ENCODE results near the gene ELMO1.

ELMO1 gene

GRCh38 chr7:37181550-37181932, 267.1 kb downstream of the ELMO1 start:
- TF ChIP-seq ZFX (IDR thresholded peaks at IDR 0.05; ENCODE audit: borderline replicate concordance) = no peak
- TF ChIP-seq CTCF (IDR thresholded peaks at IDR 0.05) = no peak
- H3K27ac ChIP-seq = no peak overlapping the region

- TF ChIP-seq CTCF (IDR thresholded peaks at IDR 0.05) (no peak), ZFX (IDR thresholded peaks at IDR 0.05; ENCODE audit: borderline replicate concordance) (no peak)
These were observed 267.7 kb downstream of the ELMO1 start for GRCh38 chr7:37180828-37181549.

GRCh38 chr7:37176079-37176478, 272.6 kb downstream of the ELMO1 start:
- no peak overlapping the region for H3K27ac ChIP-seq

More at GRCh38 chr7:37180828-37181549, 267.7 kb downstream of the ELMO1 start:
- no peak overlapping the region for H3K27ac ChIP-seq

GRCh38 chr7:37174460-37174859, 274.2 kb downstream of the ELMO1 start:
- TF ChIP-seq CTCF (IDR thresholded peaks at IDR 0.05) (no peak), ZFX (IDR thresholded peaks at IDR 0.05; ENCODE audit: borderline replicate concordance) (no peak)
- no peak overlapping the region for H3K27ac ChIP-seq

More at GRCh38 chr7:37176079-37176478, 272.6 kb downstream of the ELMO1 start:
- TF ChIP-seq CTCF (IDR thresholded peaks at IDR 0.05) (no peak), ZFX (IDR thresholded peaks at IDR 0.05; ENCODE audit: borderline replicate concordance) (no peak)

- TF ChIP-seq CTCF (IDR thresholded peaks at IDR 0.05) = no peak
- TF ChIP-seq ZFX (IDR thresholded peaks at IDR 0.05; ENCODE audit: borderline replicate concordance) = no peak
- H3K27ac ChIP-seq = no peak overlapping the region
These were observed 275.0 kb downstream of the ELMO1 start for GRCh38 chr7:37173670-37174069.

- no peak overlapping the region for H3K27ac ChIP-seq
- no peak for TF ChIP-seq ZFX (IDR thresholded peaks at IDR 0.05; ENCODE audit: borderline replicate concordance)
These were observed 286.6 kb downstream of the ELMO1 start for GRCh38 chr7:37162106-37162505.

- TF ChIP-seq ZFX (IDR thresholded peaks at IDR 0.05; ENCODE audit: borderline replicate concordance) = no peak
- no peak for TF ChIP-seq CTCF (IDR thresholded peaks at IDR 0.05)
- no peak overlapping the region for H3K27ac ChIP-seq
These were observed 288.0 kb downstream of the ELMO1 start for GRCh38 chr7:37160656-37161055.

GRCh38 chr7:37153376-37153775, 295.3 kb downstream of the ELMO1 start:
- no peak overlapping the region for H3K27ac ChIP-seq
- no peak for TF ChIP-seq ZFX (IDR thresholded peaks at IDR 0.05; ENCODE audit: borderline replicate concordance)
- no peak for TF ChIP-seq CTCF (IDR thresholded peaks at IDR 0.05)

All from 22Rv1 (cell line).